Right lobe of liver (tissue), 4 donors: ENCODE measurements around the gene DDX10.

Experiments
- POLR2A ChIP-seq: fragments of 450-650 bp; IDR thresholded peaks from one replicate; pipeline ENCODE4 v1.6.1; 2017; ENCODE audit warnings: antibody characterized with exemption, mild to moderate bottlenecking
- TF ChIP-seq, protein P1 (sequence below), 4 donors: fragments of 200-600 bp in 3 of 4; fragments of 450-650 bp in 1 of 4; IDR thresholded peaks; one replicate each; pipeline versions ENCODE4 v1.5.1 to v1.8.0; 2016 to 2022; ENCODE audit warnings: antibody characterized with exemption in 4 of 4, mild to moderate bottlenecking in 2 of 4
- donor health status: DM: no; HTN: no; CAD: no.
- donor health status: DM: no; HTN: no; CAD: no.
- donor health status: DM: no; HTN: yes; CAD: no.

DNA sequence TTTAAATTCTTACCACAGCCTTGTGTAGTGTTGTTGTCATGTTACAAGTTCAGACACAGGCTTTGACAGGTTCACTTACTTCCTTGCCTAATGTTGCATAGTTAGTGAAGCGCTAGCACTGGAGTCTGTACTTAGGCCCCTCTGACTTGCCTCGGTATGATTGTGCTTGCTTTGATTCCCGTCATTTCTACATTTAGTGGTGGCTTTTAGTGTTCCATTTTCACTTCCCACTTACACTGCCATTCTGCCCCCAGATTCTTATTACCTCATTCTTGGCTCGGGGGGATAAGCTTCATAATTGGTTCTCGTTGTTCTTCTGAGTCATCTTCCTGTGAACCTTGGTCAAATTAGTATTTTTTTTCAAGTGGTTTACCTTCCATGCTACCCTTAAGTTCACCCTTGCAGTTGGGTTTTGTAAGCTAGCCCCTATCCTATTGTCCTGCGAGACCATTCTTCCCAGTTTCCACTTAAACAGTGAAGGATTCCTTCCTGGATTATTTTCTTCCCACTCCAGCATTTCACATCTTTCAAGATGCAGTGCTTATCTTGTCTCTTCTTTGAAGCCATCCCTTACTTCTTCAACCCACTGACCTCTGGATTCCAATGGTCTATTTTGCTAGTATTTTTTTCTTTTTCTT, 68.7 kb downstream of the DDX10 start:
- no peak for TF ChIP-seq POLR2A
- TF ChIP-seq, protein P1, sequence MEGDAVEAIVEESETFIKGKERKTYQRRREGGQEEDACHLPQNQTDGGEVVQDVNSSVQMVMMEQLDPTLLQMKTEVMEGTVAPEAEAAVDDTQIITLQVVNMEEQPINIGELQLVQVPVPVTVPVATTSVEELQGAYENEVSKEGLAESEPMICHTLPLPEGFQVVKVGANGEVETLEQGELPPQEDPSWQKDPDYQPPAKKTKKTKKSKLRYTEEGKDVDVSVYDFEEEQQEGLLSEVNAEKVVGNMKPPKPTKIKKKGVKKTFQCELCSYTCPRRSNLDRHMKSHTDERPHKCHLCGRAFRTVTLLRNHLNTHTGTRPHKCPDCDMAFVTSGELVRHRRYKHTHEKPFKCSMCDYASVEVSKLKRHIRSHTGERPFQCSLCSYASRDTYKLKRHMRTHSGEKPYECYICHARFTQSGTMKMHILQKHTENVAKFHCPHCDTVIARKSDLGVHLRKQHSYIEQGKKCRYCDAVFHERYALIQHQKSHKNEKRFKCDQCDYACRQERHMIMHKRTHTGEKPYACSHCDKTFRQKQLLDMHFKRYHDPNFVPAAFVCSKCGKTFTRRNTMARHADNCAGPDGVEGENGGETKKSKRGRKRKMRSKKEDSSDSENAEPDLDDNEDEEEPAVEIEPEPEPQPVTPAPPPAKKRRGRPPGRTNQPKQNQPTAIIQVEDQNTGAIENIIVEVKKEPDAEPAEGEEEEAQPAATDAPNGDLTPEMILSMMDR (IDR thresholded peaks at IDR 0.05) = no peak
